ENCODE results near the gene SMAD2.

Gene SMAD2

GRCh38 chr18:47881752-47882455, 48.6 kb downstream of the SMAD2 start:
- no peak overlapping the region for H3K9ac ChIP-seq (ENCODE audit: low read length)
- no peaks in the 10 kb centered on the region for H3K27me3 ChIP-seq (ENCODE audit: control insufficient read depth, insufficient read depth, low read length)
- no peak overlapping the region for H3K4me3 ChIP-seq (ENCODE audit: low read length)
- no peak overlapping the region for H3K27ac ChIP-seq (ENCODE audit: low read depth, low read length)
- no peaks in the 10 kb centered on the region for H3K36me3 ChIP-seq (ENCODE audit: control insufficient read depth, insufficient read depth, low read length)
- peaks cover 3% of the 10 kb centered on the region for H3K4me1 ChIP-seq (ENCODE audit: control insufficient read depth, insufficient read depth, low read length)

- no peak overlapping the region for H3K9ac ChIP-seq (ENCODE audit: low read length)
- H3K4me3 ChIP-seq (ENCODE audit: low read length): no peak overlapping the region
- peaks cover 3% of the 10 kb centered on the region for H3K4me1 ChIP-seq (ENCODE audit: control insufficient read depth, insufficient read depth, low read length)
- no peak overlapping the region for H3K27ac ChIP-seq (ENCODE audit: low read depth, low read length)
- no peaks in the 10 kb centered on the region for H3K36me3 ChIP-seq (ENCODE audit: control insufficient read depth, insufficient read depth, low read length)
- no peaks in the 10 kb centered on the region for H3K27me3 ChIP-seq (ENCODE audit: control insufficient read depth, insufficient read depth, low read length)
Measured at GRCh38 chr18:47881042-47881441, 49.4 kb downstream of the SMAD2 start.

DNA sequence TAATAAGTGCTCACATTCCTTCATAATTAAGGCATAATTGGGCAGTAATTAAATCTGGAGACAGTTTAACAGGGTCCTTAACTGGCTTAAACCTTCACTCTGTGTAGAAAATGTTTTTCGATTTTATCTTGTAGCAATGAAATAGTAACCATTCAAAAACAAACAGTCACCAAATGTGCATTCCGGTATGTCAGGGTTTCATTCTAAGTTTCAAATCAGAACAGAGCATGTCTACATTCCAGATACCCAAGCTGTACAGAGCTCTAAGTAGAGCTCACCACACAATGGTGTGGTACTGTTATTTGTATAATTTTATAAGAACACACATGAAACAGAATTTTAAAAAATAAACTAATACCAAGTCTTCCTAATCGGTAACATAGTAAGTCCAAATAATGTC, 52.6 kb downstream of the SMAD2 start:
- no peak overlapping the region for H3K9ac ChIP-seq (ENCODE audit: low read length)
- no peak overlapping the region for H3K4me3 ChIP-seq (ENCODE audit: low read length)
- no peaks in the 10 kb centered on the region for H3K4me1 ChIP-seq (ENCODE audit: control insufficient read depth, insufficient read depth, low read length)
- no peaks in the 10 kb centered on the region for H3K27me3 ChIP-seq (ENCODE audit: control insufficient read depth, insufficient read depth, low read length)
- no peak overlapping the region for H3K27ac ChIP-seq (ENCODE audit: low read depth, low read length)
- H3K36me3 ChIP-seq (ENCODE audit: control insufficient read depth, insufficient read depth, low read length): no peaks in the 10 kb centered on the region

- H3K4me1 ChIP-seq (ENCODE audit: control insufficient read depth, insufficient read depth, low read length): no peaks in the 10 kb centered on the region
- H3K27me3 ChIP-seq (ENCODE audit: control insufficient read depth, insufficient read depth, low read length): no peaks in the 10 kb centered on the region
- no peak overlapping the region for H3K9ac ChIP-seq (ENCODE audit: low read length)
- no peaks in the 10 kb centered on the region for H3K36me3 ChIP-seq (ENCODE audit: control insufficient read depth, insufficient read depth, low read length)
- H3K4me3 ChIP-seq (ENCODE audit: low read length): no peak overlapping the region
- no peak overlapping the region for H3K27ac ChIP-seq (ENCODE audit: low read depth, low read length)
Measured at GRCh38 chr18:47876813-47877212, 53.6 kb downstream of the SMAD2 start.

DNA sequence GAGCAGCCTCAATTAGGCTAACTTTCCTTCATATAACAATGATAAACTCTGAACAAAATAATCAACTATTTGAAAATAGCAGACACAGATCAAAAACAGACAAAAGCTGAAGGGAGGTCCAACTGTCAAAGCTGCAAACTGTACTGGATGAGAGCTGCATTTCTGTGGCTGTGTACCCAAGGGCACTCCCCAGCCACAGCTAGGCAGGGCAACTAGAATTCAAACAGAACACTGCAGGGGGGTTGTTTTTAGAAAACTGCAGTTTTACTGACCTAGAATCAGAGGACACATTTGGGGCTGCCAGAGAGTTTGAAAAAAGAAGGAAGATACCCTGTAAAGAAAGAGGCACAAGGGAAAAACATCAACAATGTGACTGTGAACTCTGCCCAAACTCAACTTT, 56.8 kb downstream of the SMAD2 start:
- Histone ChIP-seq H3K36me3 (ENCODE audit: control insufficient read depth, insufficient read depth, low read length) (peaks cover 2% of the 10 kb centered on the region), H3K4me1 (ENCODE audit: control insufficient read depth, insufficient read depth, low read length) (no peaks in the 10 kb centered on the region), H3K27me3 (ENCODE audit: control insufficient read depth, insufficient read depth, low read length) (no peaks in the 10 kb centered on the region), H3K9ac (ENCODE audit: low read length) (no peak overlapping the region), H3K27ac (ENCODE audit: low read depth, low read length) (no peak overlapping the region), H3K4me3 (ENCODE audit: low read length) (no peak overlapping the region)

DNA sequence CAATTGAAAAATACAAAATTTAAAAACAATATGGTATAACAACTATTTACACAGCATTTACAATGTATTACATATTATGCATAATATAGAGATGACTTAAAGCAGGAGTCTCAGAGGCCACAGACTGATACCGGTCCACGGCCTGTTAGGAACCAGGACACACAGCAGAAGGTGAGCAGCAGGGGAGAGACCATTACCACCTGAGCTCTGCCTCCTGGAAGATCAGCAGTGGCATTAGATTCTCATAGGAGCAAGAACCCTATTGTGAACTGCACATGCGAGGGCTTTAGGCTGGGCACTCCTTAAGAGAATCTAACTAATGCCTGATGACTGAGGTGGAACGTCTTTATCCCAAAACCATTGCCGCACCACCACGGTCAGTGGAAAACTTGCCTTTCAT, 58.0 kb downstream of the SMAD2 start:
- H3K27me3 ChIP-seq (ENCODE audit: control insufficient read depth, insufficient read depth, low read length): no peaks in the 10 kb centered on the region
- H3K4me1 ChIP-seq (ENCODE audit: control insufficient read depth, insufficient read depth, low read length): no peaks in the 10 kb centered on the region
- H3K4me3 ChIP-seq (ENCODE audit: low read length): no peak overlapping the region
- H3K27ac ChIP-seq (ENCODE audit: low read depth, low read length): no peak overlapping the region
- H3K36me3 ChIP-seq (ENCODE audit: control insufficient read depth, insufficient read depth, low read length): peaks cover 2% of the 10 kb centered on the region
- no peak overlapping the region for H3K9ac ChIP-seq (ENCODE audit: low read length)

- Histone ChIP-seq H3K4me3 (ENCODE audit: low read length) (no peak overlapping the region), H3K27me3 (ENCODE audit: control insufficient read depth, insufficient read depth, low read length) (no peaks in the 10 kb centered on the region), H3K36me3 (ENCODE audit: control insufficient read depth, insufficient read depth, low read length) (peaks cover 2% of the 10 kb centered on the region), H3K4me1 (ENCODE audit: control insufficient read depth, insufficient read depth, low read length) (no peaks in the 10 kb centered on the region), H3K27ac (ENCODE audit: low read depth, low read length) (no peak overlapping the region), H3K9ac (ENCODE audit: low read length) (no peak overlapping the region)
Measured at GRCh38 chr18:47871288-47871687, 59.2 kb downstream of the SMAD2 start.

GRCh38 chr18:47870605-47871004, 59.9 kb downstream of the SMAD2 start:
- Histone ChIP-seq H3K4me1 (ENCODE audit: control insufficient read depth, insufficient read depth, low read length) (no peaks in the 10 kb centered on the region), H3K27me3 (ENCODE audit: control insufficient read depth, insufficient read depth, low read length) (no peaks in the 10 kb centered on the region), H3K9ac (ENCODE audit: low read length) (no peak overlapping the region), H3K27ac (ENCODE audit: low read depth, low read length) (no peak overlapping the region), H3K36me3 (ENCODE audit: control insufficient read depth, insufficient read depth, low read length) (peaks cover 2% of the 10 kb centered on the region), H3K4me3 (ENCODE audit: low read length) (no peak overlapping the region)

- Histone ChIP-seq H3K36me3 (ENCODE audit: control insufficient read depth, insufficient read depth, low read length) (peaks cover 2% of the 10 kb centered on the region), H3K9ac (ENCODE audit: low read length) (no peak overlapping the region), H3K27ac (ENCODE audit: low read depth, low read length) (no peak overlapping the region)
Measured at GRCh38 chr18:47868744-47869143, 61.7 kb downstream of the SMAD2 start.

GRCh38 chr18:47865183-47865582, 65.3 kb downstream of the SMAD2 start:
- Histone ChIP-seq H3K9ac (ENCODE audit: low read length) (no peak overlapping the region), H3K27ac (ENCODE audit: low read depth, low read length) (no peak overlapping the region), H3K4me1 (ENCODE audit: control insufficient read depth, insufficient read depth, low read length) (no peaks in the 10 kb centered on the region), H3K4me3 (ENCODE audit: low read length) (no peak overlapping the region), H3K36me3 (ENCODE audit: control insufficient read depth, insufficient read depth, low read length) (peaks cover 2% of the 10 kb centered on the region), H3K27me3 (ENCODE audit: control insufficient read depth, insufficient read depth, low read length) (no peaks in the 10 kb centered on the region)

More at GRCh38 chr18:47868744-47869143, 61.7 kb downstream of the SMAD2 start:
- no peaks in the 10 kb centered on the region for H3K27me3 ChIP-seq (ENCODE audit: control insufficient read depth, insufficient read depth, low read length)
- no peaks in the 10 kb centered on the region for H3K4me1 ChIP-seq (ENCODE audit: control insufficient read depth, insufficient read depth, low read length)
- no peak overlapping the region for H3K4me3 ChIP-seq (ENCODE audit: low read length)

- Histone ChIP-seq H3K9ac (ENCODE audit: low read length) (no peak overlapping the region), H3K36me3 (ENCODE audit: control insufficient read depth, insufficient read depth, low read length) (peaks cover 4% of the 10 kb centered on the region), H3K4me1 (ENCODE audit: control insufficient read depth, insufficient read depth, low read length) (no peaks in the 10 kb centered on the region), H3K27me3 (ENCODE audit: control insufficient read depth, insufficient read depth, low read length) (no peaks in the 10 kb centered on the region), H3K4me3 (ENCODE audit: low read length) (no peak overlapping the region), H3K27ac (ENCODE audit: low read depth, low read length) (no peak overlapping the region)
Measured at GRCh38 chr18:47863041-47863440, 67.4 kb downstream of the SMAD2 start.

DNA sequence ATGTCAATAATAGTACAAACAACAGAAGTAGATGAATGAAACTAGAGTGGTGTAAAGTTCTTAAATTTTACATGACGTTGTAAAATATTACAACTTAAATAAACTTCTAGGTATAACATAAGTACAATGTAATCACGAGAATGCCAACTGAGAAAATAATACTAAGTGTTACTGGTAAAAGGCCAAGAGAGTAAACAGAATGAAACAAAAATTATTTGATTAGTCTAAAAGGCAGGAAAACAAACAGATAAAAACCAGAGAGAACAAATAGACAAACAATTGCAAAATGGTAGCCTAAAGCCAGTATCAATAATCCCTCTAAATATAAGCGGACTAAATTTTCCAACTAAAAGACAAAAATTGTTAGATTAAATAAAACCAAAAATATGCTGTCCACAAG, 71.9 kb downstream of the SMAD2 start:
- Histone ChIP-seq H3K27me3 (ENCODE audit: control insufficient read depth, insufficient read depth, low read length) (no peaks in the 10 kb centered on the region), H3K27ac (ENCODE audit: low read depth, low read length) (no peak overlapping the region), H3K36me3 (ENCODE audit: control insufficient read depth, insufficient read depth, low read length) (peaks cover 8% of the 10 kb centered on the region), H3K4me3 (ENCODE audit: low read length) (no peak overlapping the region), H3K4me1 (ENCODE audit: control insufficient read depth, insufficient read depth, low read length) (no peaks in the 10 kb centered on the region), H3K9ac (ENCODE audit: low read length) (no peak overlapping the region)

GRCh38 chr18:47847635-47848034, 82.8 kb downstream of the SMAD2 start:
- Histone ChIP-seq H3K27me3 (ENCODE audit: control insufficient read depth, insufficient read depth, low read length) (no peaks in the 10 kb centered on the region), H3K4me3 (ENCODE audit: low read length) (no peak overlapping the region), H3K27ac (ENCODE audit: low read depth, low read length) (no peak overlapping the region), H3K9ac (ENCODE audit: low read length) (no peak overlapping the region), H3K4me1 (ENCODE audit: control insufficient read depth, insufficient read depth, low read length) (no peaks in the 10 kb centered on the region), H3K36me3 (ENCODE audit: control insufficient read depth, insufficient read depth, low read length) (peaks cover 10% of the 10 kb centered on the region)

Measured in rectal smooth muscle tissue (tissue), 1 donor.